Glomerular endothelial cell (primary cell): ENCODE results near the gene RUFY4. TPM values are rescaled to one million over a fixed set of nuclear protein-coding genes. Genes with fewer than 3 reads are reported as not detected.

Source experiments
- total RNA-seq: library from RNA; depleted of rRNA; stranded (reverse); fragments of >200 nt; gene quantifications from 2 replicates; pipeline ENCODE4 v1.2.3, GENCODE V29; 2015

RUFY4 gene
- total RNA-seq, 1 donor from 2014 or later: not detected

Other genes with a start within 250 kb of the RUFY4 start
- gene TNS1, start 66.3 kb upstream of the RUFY4 start, total RNA-seq: 30.2 and 46.1 TPM in 2 replicates
- gene CXCR2, start 56.8 kb downstream of the RUFY4 start, total RNA-seq: not detected in 2 replicates
- not detected in 2 replicates for gene CXCR1, start 97.7 kb downstream of the RUFY4 start, total RNA-seq
- gene ARPC2, start 147.9 kb downstream of the RUFY4 start, total RNA-seq: 530 and 644 TPM in 2 replicates
- gene GPBAR1, start 191.8 kb downstream of the RUFY4 start, total RNA-seq: 0.35 and 0.39 TPM in 2 replicates
- 97.7 and 120 TPM in 2 replicates for gene AAMP, start 200.9 kb downstream of the RUFY4 start, total RNA-seq
- gene PNKD, start 201.3 kb downstream of the RUFY4 start, total RNA-seq: 32.6 and 41.8 TPM in 2 replicates
- gene TMBIM1, start 223.2 kb downstream of the RUFY4 start, total RNA-seq: 113 and 115 TPM in 2 replicates